ENCODE measurements around the gene TMEM132D.
"Not testable (repeated sequence)": the region's sequence is repeated elsewhere in the genome, so short reads cannot be mapped to it uniquely, and the experiment has no call there.

Gene TMEM132D

DNA sequence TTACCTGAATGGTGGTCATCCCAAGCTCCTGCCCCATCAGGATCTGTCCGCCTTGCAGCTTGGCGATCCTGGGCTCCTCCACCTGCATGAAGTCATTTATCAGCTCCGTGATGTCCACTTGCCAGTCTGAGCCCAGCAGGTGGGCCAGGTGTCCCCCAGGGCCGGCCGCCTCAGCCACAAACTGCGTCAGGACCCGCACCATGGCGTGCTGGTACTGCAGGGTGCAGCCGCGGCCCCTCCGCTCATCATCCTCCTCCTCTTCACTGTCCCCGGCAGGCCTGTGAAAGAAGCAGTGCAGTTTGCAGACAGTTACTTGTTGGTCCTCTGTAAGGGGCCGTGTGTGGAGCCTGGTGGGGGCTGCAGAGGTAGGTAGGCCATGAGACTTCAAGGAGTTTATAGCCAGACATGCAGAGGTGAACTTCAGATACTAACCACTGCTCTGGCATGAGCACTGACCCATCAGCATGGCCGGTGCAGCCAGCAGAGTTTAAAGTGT lies 822.0 kb downstream of the TMEM132D start:
- in situ Hi-C loops (cut with MboI; ENCODE audit: low sequenced_read_pairs), result no loop called here

DNA sequence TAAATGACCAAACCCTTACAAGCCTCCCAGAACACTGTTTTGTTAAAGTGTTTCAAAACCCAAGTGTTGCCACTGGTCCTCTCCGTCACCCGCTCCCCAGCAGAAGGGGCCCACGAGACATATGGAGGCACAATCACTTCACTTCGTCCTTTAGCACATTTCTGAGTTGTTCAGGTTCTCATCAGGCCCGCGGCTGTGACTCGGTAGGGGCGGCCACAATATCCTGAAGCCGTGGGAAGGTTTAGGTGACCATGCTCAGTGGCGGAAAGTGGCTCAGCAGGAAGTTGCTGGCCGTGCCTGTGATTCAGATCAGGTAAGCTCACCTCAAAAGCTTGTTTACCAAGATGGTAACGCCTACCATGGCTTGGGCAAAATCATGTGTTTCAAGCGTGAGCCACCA lies 823.0 kb downstream of the TMEM132D start:
- in situ Hi-C loops (cut with MboI; ENCODE audit: low sequenced_read_pairs), result no loop called here

DNA sequence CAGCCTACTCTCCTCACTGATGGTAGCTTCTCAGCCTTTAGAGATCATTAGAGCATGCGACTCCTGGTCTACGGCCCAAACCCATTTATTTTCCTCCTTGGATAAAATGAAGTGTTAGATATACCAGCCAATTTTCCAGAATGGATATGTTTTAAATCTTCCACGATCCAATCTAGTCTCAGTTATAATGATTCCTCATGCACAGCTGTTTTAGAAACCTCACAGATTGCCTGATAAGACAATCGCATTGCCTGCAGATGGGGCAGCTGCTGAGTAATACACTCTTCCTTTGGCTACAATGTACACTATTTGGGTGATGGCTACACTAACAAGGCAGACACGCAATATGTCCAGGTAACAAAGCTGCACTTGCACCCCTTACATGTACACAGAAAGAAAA lies 823.4 kb downstream of the TMEM132D start:
- in situ Hi-C loops (cut with MboI; ENCODE audit: low sequenced_read_pairs), result no loop called here

DNA sequence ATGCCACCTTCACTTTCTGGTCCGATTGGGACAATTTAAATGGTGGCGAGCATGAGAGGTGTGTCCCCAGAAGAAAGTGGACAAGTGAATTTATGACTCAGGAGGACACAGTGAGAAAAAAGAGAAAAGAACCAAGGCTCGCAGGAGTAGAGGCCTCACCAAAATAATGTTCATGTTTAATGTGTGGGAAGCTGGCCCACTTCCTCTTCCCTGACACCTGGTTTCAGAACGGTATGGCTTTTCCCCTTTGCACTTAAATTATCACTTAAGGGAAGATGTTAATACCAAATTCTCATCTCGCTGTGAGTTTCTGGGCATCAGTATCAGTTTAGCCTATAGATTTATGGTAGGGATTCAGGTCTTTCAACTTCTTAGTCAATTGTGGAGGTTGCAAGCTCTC lies 824.1 kb downstream of the TMEM132D start:
- in situ Hi-C loops (cut with MboI; ENCODE audit: low sequenced_read_pairs), result no loop called here

DNA sequence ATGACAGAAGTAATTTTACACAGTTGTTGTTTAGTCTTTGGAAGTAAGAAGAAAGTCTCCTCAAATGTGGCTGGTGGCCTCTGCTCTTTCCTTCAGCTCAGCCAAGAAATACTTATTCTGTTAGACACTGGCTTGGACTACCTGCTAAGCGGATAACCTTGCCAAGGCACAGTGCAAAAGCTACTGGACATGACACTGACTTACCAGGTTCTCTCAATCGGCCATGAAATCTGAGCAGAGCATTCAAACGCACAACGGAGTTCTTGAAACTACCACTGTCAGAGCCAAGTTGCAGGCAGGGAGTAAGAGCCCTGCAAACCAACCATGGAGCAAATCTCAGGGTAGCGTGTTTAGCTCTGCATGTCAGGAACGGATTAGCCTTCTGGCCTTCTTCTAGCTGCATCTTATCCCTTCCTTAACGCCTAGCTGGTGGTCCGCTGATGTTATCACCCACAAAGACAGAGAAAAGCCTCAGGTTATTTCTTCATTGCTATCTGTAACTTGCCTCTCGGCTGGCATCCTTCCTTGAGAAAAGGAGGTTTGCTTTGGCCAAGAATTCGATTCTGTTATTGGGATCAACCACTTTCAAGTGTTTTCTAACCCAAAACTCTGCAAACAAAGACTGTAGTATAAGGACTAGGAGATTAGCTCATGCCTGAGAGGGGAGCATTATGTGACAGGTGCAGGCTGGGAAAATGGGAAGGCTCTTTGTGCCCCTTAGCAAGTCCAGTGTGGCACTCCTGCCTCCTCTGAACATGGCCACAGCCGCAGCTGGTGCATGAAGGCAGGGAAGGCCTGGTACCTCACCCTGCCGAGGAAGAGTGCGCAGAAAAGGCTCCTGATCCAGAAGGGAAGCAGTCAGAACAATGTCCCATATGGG lies 827.1 kb downstream of the TMEM132D start:
- in situ Hi-C loops (cut with MboI; ENCODE audit: low sequenced_read_pairs), result no loop called here

DNA sequence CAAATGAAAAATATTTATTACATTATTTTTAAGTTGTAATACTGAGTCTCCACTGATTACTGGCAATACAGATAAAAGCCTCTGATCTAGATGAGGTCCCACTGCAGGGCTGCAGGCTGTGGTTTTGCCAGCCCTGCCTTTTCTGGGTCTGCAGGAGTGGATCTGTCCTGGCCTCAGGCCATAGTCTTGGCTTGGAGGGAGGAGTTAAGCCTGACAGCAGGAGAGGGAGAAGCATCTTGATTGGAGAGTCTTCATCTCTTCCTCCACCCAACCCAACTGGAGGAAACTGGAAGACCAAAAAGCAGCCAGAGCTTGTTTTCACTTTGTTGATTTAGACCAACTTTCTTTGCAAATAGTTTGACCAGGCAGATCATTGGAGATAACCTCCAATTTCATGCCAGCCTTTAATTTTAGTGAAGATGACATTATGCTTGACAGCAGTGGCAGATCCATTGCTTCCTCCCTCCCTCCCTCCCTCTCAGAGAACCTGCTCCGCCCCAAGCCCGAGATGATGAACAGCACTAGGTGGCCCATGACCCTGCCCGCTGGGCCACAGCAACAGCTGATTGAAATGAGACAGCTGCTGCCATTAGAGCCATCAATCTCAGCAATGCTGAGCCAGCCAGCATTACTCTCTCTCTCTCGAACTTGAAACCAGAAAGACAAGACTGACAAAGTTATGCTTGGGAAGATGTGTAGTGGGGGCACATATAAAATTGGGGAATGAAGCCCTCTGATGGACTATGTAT lies 828.2 kb downstream of the TMEM132D start:
- in situ Hi-C loops (cut with MboI; ENCODE audit: low sequenced_read_pairs), result no loop called here

DNA sequence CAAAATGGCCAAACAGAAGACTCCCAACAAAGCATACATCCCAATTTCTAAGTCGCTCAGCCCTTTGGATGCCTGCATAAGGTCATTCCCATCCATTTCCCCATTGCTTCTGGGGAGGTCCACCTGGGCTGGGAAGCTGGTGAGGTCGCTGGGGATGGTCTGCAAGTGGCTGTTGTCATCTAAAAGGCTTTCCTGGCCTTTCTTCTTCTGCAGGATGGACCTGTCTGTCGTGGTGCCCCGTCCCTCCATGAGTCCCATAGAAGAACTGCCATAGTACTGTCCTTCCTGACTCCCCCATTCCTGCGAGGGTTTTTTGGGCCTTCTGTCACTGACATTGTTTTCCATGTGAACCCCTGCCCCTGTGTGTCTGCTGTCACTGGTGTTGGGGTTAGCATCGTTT lies 829.4 kb downstream of the TMEM132D start:
- in situ Hi-C loops (cut with MboI; ENCODE audit: low sequenced_read_pairs), result no loop called here

DNA sequence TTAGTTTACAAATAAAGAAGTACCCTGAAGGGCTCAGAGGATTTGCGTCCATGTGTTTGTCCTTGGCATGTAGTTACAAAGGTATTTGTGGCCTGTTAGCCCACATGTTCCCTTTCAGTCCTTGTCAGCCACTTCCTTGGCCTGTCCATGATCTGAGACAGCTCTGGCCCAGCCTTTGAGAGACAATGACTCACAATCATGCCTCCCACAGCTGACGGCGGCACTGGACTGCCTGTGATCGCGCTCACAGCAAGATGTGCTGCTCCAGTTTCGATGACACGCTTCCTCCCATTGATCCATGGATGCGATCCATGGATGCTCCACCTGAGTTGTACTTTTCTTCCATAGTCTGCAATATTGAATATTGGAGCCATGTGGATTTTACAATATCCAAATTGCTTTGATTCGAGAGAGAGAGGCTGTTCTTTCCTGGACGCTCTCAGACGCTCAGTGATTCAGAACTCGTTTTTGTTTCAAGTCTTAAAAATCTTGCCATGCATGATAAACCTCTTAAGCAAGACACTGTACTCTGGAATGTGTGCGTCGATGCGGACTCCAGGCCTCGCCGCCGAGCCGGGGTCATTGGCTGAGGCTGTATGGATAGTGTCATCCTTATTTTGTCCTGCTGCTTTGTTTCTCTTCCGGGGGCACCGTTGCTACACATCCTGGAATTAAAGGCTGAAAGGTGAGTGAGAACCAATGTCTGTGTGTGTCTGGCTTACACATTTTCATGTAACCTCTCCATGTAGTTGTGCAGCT lies 830.5 kb downstream of the TMEM132D start:
- in situ Hi-C loops (cut with MboI; ENCODE audit: low sequenced_read_pairs), result no loop called here

DNA sequence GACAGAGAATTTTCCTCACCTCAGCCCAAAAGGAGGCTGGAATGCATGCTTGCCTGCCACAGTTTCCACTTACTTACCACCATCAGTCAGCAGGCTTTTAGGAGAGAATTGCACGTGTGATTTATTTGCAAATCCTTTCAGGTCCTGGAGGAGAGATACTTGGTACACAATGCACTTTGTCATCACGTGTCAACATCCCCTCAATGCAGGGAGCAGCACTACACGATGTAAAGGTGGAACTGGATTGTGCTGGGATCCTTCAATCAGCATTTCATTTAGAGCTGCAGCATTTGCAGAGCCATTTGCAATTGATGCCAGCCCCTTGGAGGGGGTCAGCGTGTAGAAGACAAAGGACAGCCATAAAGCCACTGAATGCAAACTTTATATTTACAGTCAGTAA lies 832.5 kb downstream of the TMEM132D start:
- in situ Hi-C loops (cut with MboI; ENCODE audit: low sequenced_read_pairs), result no loop called here

DNA sequence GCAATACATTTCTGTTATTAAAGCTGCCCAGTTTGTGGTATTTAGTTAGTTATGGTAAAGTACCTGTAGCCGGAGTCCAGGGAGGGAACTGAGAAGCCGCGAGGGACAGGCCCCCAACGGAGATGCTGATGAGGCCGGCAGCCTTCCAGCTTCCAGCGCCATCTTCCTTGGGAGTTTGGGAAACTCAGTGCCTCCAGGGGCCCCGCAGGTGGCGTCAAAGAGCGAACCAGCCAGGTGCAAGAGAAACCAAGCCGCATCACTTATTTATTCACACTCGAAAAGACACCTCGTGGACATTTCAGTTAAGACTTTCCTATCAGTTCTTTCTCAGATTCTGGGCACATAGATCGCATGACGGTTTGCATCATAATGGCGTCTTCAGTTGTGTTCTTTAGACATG lies 833.9 kb downstream of the TMEM132D start:
- in situ Hi-C loops (cut with MboI; ENCODE audit: low sequenced_read_pairs), result no loop called here

DNA sequence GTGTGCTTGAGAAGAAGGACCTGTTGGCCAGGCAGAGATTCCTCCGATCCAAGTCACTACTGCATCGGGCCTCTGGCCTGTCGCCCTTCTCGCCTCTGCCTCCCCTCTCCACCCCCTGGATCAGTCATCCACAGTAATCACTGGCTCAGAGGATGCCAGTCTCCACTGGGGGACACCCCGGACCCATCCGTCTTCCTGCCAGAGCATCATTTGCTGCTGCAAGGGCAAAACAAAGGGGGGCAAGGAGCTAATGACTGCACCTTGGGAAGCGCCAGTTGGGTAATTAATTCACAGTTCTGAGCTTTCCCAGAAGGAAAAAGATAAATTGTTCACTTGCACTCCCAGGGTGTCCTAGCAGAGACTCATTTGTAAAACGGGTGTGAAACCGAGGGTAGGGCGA lies 835.1 kb downstream of the TMEM132D start:
- in situ Hi-C loops (cut with MboI; ENCODE audit: low sequenced_read_pairs), result no loop called here

DNA sequence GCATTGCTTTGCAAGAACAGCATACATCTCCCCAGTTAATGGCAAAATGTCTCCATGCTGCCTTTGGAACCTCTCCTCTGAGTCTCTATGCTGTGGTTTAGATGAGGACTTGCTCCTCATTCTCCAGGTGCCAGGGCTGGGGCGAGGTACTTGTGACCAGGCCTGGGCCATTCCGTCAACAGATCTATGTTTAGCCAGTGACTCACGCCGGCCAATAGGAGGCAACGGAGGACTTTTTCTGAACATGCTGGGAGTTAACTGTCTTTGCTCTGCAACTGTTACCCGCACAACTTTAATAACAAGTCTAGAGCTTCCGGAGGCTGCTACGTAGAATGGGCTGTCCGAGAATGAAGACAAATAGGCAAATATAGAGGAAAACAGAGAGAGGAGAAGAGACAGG lies 836.3 kb downstream of the TMEM132D start:
- in situ Hi-C loops (cut with MboI; ENCODE audit: low sequenced_read_pairs), result no loop called here

DNA sequence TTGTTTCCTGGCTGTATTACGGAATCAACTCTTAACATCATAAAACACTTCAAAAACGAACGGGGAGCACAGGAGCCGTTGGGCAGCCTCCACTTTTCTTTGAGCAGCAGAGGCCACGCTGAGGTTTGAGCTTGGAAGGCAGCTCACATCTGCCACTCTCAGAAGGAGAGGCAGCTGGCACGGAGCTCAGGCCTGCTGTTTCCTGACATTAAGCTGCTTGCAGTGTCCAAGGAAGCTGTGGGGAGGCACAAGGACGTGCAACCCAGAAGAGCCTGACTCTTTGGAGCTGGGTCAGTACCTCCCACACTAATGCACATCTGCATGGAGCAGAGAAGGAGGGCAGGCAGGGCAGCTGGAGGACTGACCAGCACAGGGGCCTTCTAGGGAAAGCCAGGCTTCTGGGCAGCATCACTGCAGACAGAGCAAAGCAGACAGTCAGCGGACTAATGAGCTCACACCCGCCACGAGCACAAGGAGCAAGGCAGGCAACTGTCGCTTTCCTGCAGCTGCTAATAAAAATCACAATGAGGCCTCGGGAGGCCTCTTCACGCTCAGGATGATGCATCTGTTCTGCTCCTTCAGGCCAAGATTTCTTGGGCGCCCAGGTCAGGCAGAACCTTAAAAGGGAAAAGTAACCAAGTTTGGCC lies 839.5 kb downstream of the TMEM132D start:
- in situ Hi-C loops (cut with MboI; ENCODE audit: low sequenced_read_pairs), result no loop called here

DNA sequence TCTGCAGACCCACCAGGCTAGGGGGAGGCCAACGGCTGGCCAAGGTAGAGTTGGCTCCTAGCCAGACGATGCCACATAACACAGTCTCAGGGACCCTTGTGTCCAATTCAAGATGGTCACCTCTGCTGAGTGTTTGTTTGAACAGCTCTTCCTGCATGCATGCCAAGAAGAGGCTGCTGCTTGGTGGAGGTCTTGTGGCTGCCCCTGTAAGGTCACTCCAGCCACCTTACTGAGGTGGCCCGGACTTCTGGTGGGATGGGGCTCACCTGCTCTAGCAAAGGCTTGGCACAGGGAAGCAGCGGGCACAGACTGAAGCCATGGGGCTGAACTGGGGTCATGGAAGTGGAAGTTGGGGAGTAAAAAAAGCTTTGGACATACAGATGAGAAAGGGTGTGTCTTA lies 840.2 kb downstream of the TMEM132D start:
- in situ Hi-C loops (cut with MboI; ENCODE audit: low sequenced_read_pairs), result no loop called here

DNA sequence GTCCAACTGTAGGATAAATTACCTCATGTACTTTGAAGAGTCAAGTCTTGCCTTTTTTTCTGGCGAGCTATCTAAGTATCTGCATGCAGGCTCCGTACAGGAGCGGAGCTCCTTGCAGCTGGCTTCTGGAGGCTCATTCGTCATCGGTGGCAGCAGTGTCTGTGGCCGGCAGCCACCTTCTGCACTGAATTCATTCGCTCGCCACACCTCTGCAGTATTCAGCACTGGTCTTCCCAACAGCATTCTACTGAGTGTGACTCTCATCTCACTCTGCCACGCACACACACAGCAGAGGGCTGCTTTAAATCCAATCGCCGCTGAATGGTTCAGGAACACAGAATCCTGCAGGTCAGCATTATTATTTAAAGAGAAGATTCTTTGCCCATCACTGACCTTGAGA lies 850.6 kb downstream of the TMEM132D start:
- in situ Hi-C loops (cut with MboI; ENCODE audit: low sequenced_read_pairs), result no loop called here

DNA sequence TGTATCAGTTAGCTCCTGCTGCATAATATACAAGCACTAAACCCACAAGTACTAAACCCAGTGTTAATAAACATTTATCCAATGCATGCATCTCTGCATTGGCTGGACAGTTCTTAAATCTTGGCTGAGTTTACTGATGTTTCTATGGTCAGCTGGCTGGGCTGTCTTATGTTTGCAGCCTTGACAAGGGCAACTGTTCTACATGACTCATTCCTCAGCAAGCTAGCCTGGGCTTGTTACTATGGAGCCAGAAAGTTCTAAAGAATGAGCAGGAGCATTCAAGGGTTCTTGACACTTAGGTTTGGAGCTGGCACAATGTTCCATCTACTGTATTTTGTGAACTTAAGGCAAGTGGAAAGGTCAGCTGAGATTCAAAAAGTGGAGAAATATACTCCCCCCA lies 851.5 kb downstream of the TMEM132D start:
- in situ Hi-C loops (cut with MboI; ENCODE audit: low sequenced_read_pairs), result no loop called here

DNA sequence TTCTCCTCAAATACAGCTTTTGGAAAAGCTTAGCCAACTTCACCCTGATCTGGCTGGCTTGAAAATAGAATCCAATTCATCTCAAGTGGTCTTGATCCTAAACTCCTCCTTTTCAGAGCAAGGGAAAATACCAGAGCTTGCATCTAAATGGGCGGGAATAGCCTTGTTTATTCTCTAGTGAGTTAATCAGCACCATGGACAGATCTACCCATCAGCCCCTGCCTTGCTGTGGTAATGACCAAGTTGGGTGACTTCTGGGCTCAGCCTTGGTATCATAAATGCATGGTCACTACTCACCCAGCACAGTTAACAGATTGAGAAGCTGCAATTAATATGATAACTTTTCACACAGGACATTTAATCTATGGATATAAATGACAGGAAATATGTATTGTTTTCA lies 853.9 kb downstream of the TMEM132D start:
- in situ Hi-C loops (cut with MboI; ENCODE audit: low sequenced_read_pairs), result no loop called here

DNA sequence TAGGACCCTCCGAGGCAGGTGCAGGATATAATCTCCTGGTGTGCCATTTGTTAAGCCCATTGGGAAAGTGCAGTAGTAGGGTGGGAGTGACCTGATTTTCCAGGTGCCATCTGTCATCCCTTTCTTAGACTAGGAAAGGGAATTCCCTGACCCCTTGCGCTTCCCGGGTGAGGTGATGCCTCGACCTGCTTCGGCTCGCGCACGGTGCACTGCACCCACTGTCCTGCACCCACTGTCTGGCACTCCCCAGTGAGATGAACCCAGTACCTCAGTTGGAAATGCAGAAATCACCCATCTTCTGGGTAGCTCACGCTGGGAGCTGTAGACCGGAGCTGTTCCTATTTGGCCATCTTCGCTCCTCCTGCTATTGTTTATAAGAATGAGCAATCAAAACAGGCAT lies 860.5 kb downstream of the TMEM132D start:
- in situ Hi-C loops (cut with MboI; ENCODE audit: low sequenced_read_pairs), result not testable (repeated sequence)

DNA sequence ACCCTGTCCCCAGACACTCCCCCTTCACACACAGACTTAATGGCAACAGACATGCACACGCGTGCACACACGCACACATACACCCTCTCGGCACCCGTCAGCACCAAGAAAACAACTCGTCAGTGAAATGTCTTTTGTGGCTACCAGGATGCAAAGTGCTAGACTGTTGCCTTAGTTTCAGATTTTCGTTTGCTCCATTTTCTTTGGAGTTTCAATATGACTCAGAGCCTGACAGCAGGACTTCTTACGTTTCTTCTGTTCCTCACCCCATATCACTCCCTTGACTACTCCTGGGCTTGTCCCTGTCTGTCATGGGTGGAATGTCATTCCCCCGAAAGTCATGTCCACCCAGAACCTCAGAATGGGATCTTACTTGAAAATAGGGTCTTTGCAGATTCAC lies 867.7 kb downstream of the TMEM132D start:
- in situ Hi-C loops (cut with MboI; ENCODE audit: low sequenced_read_pairs), result no loop called here

DNA sequence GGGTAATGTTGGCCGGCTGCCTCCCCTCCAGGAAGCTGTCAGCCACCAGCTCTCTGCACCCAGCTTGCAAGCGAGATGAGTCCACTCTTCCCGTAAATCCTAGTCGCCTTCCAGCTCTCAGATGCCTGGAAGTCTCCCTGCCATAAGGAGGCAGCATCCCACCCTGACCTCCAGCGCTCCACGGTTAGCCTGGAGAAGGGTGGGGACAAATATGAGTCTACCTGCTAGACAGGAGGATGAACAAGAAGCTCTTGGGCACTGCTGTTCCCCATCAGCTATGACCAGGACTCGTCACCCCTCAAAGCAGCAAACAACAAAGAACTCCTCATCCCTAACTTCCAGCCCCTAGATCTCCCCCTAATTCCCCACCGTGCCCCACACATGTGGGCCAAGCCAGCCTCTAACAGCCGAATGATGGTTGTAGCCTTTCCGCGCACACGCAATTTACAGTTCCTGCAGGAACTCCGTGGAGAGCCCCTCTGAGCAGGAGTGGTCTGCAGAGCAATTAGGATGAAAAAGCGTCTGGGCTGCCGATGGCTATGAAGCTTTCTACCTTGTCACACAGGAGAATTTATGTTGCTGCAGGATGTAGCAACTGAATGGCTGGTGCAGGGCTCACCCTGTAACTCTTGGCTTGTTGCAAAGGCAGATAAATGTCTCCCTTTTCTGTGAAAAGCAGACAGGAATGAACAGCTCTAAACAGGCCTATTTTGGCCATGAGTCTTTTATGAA lies 869.1 kb downstream of the TMEM132D start:
- in situ Hi-C loops (cut with MboI; ENCODE audit: low sequenced_read_pairs), result no loop called here

All from HL-60/S4 treated with phorbol 12-myristate 13-acetate at 8.2 ng/mL for 4 days and 3 days (cell line).